ENCODE measurements around the gene CELF2. TPM values are rescaled to one million over a fixed set of nuclear protein-coding genes. Genes with fewer than 3 reads are reported as not detected.

Gene CELF2
- total RNA-seq, 1 donor from 2014 or later: 89.2 TPM

DNA sequence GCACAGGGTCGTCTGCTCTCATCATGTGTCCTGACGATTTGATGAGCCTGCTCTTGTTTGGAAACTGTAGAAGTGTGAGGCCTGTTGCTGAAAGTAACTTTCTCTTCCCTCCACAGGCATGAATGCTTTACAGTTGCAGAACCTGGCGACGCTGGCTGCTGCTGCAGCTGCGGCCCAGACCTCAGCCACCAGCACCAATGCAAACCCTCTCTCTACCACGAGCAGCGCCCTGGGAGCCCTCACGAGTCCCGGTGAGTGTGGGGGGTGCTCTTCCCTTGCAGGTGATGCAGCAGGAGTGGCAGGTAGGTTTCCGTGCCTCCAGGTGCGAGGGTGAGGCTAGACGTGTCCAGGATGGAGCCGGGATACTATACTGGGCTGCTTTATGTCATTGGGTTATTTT is 270.6 kb downstream of the CELF2 start:
- ChIA-PET POLR2A (no interaction called here), CTCF (no interaction called here)
- Mint-ChIP-seq H3K9me3 (no peaks in the 10 kb centered on the region), H3K36me3 (ENCODE audit: low read depth) (peaks cover 69% of the 10 kb centered on the region), H3K4me1 (peaks cover 4% of the 10 kb centered on the region), H3K27ac (peak overlapping the region; percentile 12), H3K4me3 (no peak overlapping the region), H3K27me3 (no peaks in the 10 kb centered on the region)
- ATAC-seq (ENCODE audit: low read depth) (no peak), DNase-seq (no peak)
- TF ChIP-seq, protein P1, sequence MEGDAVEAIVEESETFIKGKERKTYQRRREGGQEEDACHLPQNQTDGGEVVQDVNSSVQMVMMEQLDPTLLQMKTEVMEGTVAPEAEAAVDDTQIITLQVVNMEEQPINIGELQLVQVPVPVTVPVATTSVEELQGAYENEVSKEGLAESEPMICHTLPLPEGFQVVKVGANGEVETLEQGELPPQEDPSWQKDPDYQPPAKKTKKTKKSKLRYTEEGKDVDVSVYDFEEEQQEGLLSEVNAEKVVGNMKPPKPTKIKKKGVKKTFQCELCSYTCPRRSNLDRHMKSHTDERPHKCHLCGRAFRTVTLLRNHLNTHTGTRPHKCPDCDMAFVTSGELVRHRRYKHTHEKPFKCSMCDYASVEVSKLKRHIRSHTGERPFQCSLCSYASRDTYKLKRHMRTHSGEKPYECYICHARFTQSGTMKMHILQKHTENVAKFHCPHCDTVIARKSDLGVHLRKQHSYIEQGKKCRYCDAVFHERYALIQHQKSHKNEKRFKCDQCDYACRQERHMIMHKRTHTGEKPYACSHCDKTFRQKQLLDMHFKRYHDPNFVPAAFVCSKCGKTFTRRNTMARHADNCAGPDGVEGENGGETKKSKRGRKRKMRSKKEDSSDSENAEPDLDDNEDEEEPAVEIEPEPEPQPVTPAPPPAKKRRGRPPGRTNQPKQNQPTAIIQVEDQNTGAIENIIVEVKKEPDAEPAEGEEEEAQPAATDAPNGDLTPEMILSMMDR (IDR thresholded peaks at IDR 0.05): no peak
- intact Hi-C loops (cut with micrococcal nuclease): no loop called here

DNA sequence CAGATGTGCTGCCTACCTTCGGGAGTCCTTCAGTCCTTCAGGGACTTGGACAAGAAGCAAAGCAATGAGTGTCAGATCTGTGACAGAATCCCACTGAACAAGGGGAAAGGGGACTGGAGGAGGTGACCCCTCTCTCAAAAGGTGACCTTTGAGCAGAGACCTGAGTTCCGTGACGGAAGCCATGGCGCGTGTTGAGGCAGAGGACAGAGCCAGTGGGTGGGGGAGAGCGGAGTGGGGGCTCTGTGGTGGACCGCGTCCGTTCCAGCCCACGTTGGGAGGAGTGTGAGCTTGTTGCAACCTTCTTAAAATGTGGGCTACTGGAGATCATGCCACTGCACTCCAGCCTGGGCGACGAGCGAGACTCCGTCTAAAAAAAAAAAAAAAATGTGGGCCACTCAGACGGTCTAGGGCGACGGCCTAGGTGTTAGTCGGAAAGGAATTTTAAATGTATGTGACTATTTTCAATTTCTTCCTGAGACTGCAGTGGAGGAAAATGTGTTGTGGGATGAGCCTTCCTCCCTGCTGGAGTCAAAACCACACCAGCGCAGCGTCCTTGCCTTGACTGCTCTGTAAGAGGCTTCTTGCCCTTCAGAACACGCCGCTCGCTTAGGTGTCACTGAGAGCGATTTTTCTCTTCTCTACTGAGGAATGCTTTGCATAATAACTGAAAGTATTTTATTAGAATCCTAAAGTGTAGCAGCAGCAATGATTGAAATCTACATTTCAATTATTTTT is 272.7 kb downstream of the CELF2 start:
- Mint-ChIP-seq H3K27ac (no peak overlapping the region), H3K36me3 (ENCODE audit: low read depth) (peaks cover 88% of the 10 kb centered on the region), H3K4me3 (no peak overlapping the region), H3K27me3 (no peaks in the 10 kb centered on the region), H3K4me1 (peaks cover 4% of the 10 kb centered on the region), H3K9me3 (no peaks in the 10 kb centered on the region)
- DNase-seq (no peak), ATAC-seq (ENCODE audit: low read depth) (no peak)
- POLR2A ChIA-PET: no interaction called here
- intact Hi-C loops (cut with micrococcal nuclease): loop anchor here (10.0 kb wide), 1 partner anchor 464 kb away; no protein-coding TSS in a partner anchor
- CTCF ChIA-PET: no interaction called here
- TF ChIP-seq, protein P1 (IDR thresholded peaks at IDR 0.05): no peak

DNA sequence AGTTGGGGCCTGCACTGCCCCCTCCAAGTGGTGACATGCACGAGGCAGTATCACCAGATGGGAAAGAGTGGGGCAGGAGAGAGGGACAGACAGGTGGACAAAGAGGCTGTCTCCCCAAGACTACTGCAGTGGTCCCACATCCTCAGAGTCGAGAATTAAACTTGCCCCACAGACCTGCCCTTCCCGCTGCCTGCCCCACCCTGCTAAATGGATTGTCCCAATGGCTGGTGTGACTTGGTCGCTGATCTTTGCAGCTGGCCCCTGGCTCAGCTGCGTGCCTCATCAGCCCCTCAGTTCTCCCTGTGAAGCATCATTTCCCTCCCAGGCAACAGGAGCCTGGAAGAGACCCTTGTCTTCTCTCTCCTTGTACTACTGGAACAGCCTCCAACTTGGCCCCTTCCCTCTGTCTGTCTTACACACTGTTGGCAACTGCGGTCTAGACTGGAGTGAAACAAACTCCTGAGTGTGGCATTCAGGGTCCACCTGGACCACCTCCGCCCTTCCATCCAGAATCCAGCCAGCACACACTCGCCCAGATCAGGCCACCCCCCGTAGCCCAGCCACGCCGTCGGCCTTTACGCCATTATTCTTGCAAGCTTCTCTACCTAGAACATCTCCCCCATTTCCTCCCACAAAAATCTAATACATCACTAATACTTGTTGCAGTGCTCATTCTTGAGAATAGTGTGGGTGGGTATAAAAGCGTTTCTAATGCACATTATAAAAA is 275.1 kb downstream of the CELF2 start:
- ATAC-seq (ENCODE audit: low read depth) (no peak), DNase-seq (no peak)
- intact Hi-C loops (cut with micrococcal nuclease): loop anchor here (10.0 kb wide), 1 partner anchor 462 kb away; no protein-coding TSS in a partner anchor
- POLR2A ChIA-PET: no interaction called here
- Mint-ChIP-seq H3K4me3 (no peak overlapping the region), H3K36me3 (ENCODE audit: low read depth) (peaks cover 96% of the 10 kb centered on the region), H3K27ac (no peak overlapping the region), H3K9me3 (no peaks in the 10 kb centered on the region), H3K27me3 (no peaks in the 10 kb centered on the region), H3K4me1 (no peaks in the 10 kb centered on the region)
- CTCF ChIA-PET: no interaction called here
- TF ChIP-seq, protein P1 (IDR thresholded peaks at IDR 0.05): no peak

DNA sequence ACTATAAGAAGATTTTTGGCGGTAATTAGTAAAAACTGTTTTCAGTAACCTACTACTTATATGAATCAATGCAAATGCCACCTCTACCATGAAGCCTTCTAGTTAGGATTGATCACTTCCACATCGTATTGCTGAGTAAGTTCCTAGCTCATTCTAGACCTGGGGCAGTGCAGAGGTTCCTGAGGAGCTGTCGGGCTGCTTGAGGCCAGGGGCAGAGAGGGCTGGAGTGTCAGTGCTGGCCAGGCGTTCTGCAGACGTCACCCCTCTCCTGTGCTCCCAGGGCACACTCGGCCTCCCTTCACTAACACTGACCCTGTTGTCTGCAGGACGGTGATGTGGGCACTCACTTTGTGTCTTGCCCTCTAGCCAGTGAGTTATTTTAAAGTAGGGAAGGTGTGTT is 275.7 kb downstream of the CELF2 start:
- Mint-ChIP-seq H3K4me3 (no peak overlapping the region), H3K36me3 (ENCODE audit: low read depth) (peaks cover 97% of the 10 kb centered on the region), H3K9me3 (no peaks in the 10 kb centered on the region), H3K4me1 (no peaks in the 10 kb centered on the region), H3K27me3 (no peaks in the 10 kb centered on the region), H3K27ac (peak overlapping the region; percentile 24)
- DNase-seq (no peak), ATAC-seq (ENCODE audit: low read depth) (no peak)
- intact Hi-C loops (cut with micrococcal nuclease): loop anchor here (10.0 kb wide), 1 partner anchor 461 kb away; no protein-coding TSS in a partner anchor
- POLR2A ChIA-PET: no interaction called here
- TF ChIP-seq, protein P1 (IDR thresholded peaks at IDR 0.05): no peak
- CTCF ChIA-PET: no interaction called here

DNA sequence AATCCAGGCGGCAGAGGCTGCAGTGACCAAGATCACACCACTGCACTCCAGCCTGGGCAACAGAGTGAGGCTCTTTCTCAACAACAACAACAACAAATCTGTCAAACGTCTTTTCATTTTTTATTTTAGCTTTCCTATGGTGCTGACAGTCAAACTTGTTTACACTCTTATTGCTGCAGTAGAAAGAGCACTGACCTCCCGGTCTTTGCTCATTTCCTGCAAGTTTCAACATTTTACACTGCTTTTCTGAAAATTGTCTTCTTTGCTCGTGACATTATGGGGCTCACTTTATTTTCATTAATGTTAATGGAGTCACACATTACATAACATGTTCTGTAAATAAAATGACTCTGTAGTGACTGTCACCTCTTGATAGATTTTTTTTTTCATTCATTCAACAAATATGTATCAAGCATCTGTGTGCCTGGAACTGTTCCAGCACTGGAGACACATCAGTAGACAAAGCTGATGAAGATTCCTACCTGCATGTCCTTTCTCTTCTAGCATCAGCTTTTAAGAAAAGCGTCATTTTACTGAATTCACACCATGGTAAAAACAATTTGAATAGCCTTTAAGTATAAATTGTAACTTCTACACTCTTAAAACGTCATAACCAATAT is 277.3 kb downstream of the CELF2 start:
- Mint-ChIP-seq H3K9me3 (no peaks in the 10 kb centered on the region), H3K4me3 (no peak overlapping the region), H3K27me3 (no peaks in the 10 kb centered on the region), H3K36me3 (ENCODE audit: low read depth) (peaks cover 96% of the 10 kb centered on the region), H3K27ac (no peak overlapping the region), H3K4me1 (no peaks in the 10 kb centered on the region)
- DNase-seq (no peak), ATAC-seq (ENCODE audit: low read depth) (no peak)
- intact Hi-C loops (cut with micrococcal nuclease): loop anchor here (10.0 kb wide), 1 partner anchor 460 kb away; no protein-coding TSS in a partner anchor
- TF ChIP-seq, protein P1 (IDR thresholded peaks at IDR 0.05): no peak
- ChIA-PET POLR2A (no interaction called here), CTCF (no interaction called here)
